Measurements from ENCODE around the gene EPN3.

Gene EPN3

GRCh38 chr17:50547035-50547735 is 14.7 kb downstream of the EPN3 start, which contains the start of gene SPATA20:
Gene SPATA20, plus strand, starts transcription at chr17:50547174. Its CDS starts 35 bp downstream, at chr17:50547209.
- Mint-ChIP-seq H3K4me1 (ENCODE audit: low read depth) (peaks cover 18% of the 10 kb centered on the region), H3K4me3 (peak within 1 kb of the TSS; percentile 84), H3K36me3 (no peaks in the 10 kb centered on the region), H3K27ac (peak within 1 kb of the TSS; percentile 54), H3K27me3 (peaks cover 3% of the 10 kb centered on the region), H3K9me3 (ENCODE audit: low read depth) (no peaks in the 10 kb centered on the region)

GRCh38 chr17:50547736-50548083 is 15.2 kb downstream of the EPN3 start:
- H3K36me3 Mint-ChIP-seq, result no peaks in the 10 kb centered on the region
- peaks cover 14% of the 10 kb centered on the region for H3K4me1 Mint-ChIP-seq (ENCODE audit: low read depth)
- H3K4me3 Mint-ChIP-seq, result peak overlapping the region; percentile 84
- H3K9me3 Mint-ChIP-seq (ENCODE audit: low read depth), result no peaks in the 10 kb centered on the region
- no peak overlapping the region for H3K27ac Mint-ChIP-seq
- H3K27me3 Mint-ChIP-seq, result peaks cover 3% of the 10 kb centered on the region

- Mint-ChIP-seq H3K27ac (no peak overlapping the region), H3K9me3 (ENCODE audit: low read depth) (no peaks in the 10 kb centered on the region), H3K27me3 (peaks cover 3% of the 10 kb centered on the region), H3K4me3 (no peak overlapping the region), H3K36me3 (no peaks in the 10 kb centered on the region), H3K4me1 (ENCODE audit: low read depth) (peaks cover 12% of the 10 kb centered on the region)
These were observed 16.3 kb downstream of the EPN3 start for GRCh38 chr17:50548831-50549230.

GRCh38 chr17:50549256-50549941 is 16.9 kb downstream of the EPN3 start:
- no peak overlapping the region for H3K27ac Mint-ChIP-seq
- H3K27me3 Mint-ChIP-seq, result no peaks in the 10 kb centered on the region

GRCh38 chr17:50549969-50550368 is 17.4 kb downstream of the EPN3 start:
- Mint-ChIP-seq H3K4me1 (ENCODE audit: low read depth) (peaks cover 12% of the 10 kb centered on the region), H3K36me3 (no peaks in the 10 kb centered on the region), H3K4me3 (no peak overlapping the region), H3K27ac (no peak overlapping the region), H3K27me3 (no peaks in the 10 kb centered on the region), H3K9me3 (ENCODE audit: low read depth) (no peaks in the 10 kb centered on the region)

More at GRCh38 chr17:50549256-50549941, 16.9 kb downstream of the EPN3 start:
- H3K4me1 Mint-ChIP-seq (ENCODE audit: low read depth), result peaks cover 12% of the 10 kb centered on the region
- no peaks in the 10 kb centered on the region for H3K9me3 Mint-ChIP-seq (ENCODE audit: low read depth)
- no peaks in the 10 kb centered on the region for H3K36me3 Mint-ChIP-seq
- H3K4me3 Mint-ChIP-seq, result no peak overlapping the region

GRCh38 chr17:50550661-50551432 is 18.3 kb downstream of the EPN3 start:
- no peaks in the 10 kb centered on the region for H3K36me3 Mint-ChIP-seq
- H3K9me3 Mint-ChIP-seq (ENCODE audit: low read depth), result no peaks in the 10 kb centered on the region
- no peak overlapping the region for H3K4me3 Mint-ChIP-seq
- no peaks in the 10 kb centered on the region for H3K27me3 Mint-ChIP-seq
- peaks cover 12% of the 10 kb centered on the region for H3K4me1 Mint-ChIP-seq (ENCODE audit: low read depth)
- no peak overlapping the region for H3K27ac Mint-ChIP-seq

GRCh38 chr17:50551433-50551815 is 18.9 kb downstream of the EPN3 start:
- H3K4me1 Mint-ChIP-seq (ENCODE audit: low read depth), result peaks cover 9% of the 10 kb centered on the region
- no peaks in the 10 kb centered on the region for H3K36me3 Mint-ChIP-seq
- no peaks in the 10 kb centered on the region for H3K9me3 Mint-ChIP-seq (ENCODE audit: low read depth)
- H3K27ac Mint-ChIP-seq, result no peak overlapping the region
- H3K4me3 Mint-ChIP-seq, result no peak overlapping the region
- no peaks in the 10 kb centered on the region for H3K27me3 Mint-ChIP-seq

GRCh38 chr17:50551884-50552283 is 19.3 kb downstream of the EPN3 start:
- Mint-ChIP-seq H3K27ac (no peak overlapping the region), H3K4me1 (ENCODE audit: low read depth) (peaks cover 6% of the 10 kb centered on the region), H3K27me3 (no peaks in the 10 kb centered on the region), H3K4me3 (no peak overlapping the region), H3K36me3 (no peaks in the 10 kb centered on the region), H3K9me3 (ENCODE audit: low read depth) (no peaks in the 10 kb centered on the region)

GRCh38 chr17:50554201-50554600 is 21.7 kb downstream of the EPN3 start:
- H3K27ac Mint-ChIP-seq, result no peak overlapping the region
- peaks cover 6% of the 10 kb centered on the region for H3K4me1 Mint-ChIP-seq (ENCODE audit: low read depth)
- H3K4me3 Mint-ChIP-seq, result no peak overlapping the region
- no peaks in the 10 kb centered on the region for H3K36me3 Mint-ChIP-seq
- peaks cover 5% of the 10 kb centered on the region for H3K27me3 Mint-ChIP-seq
- no peaks in the 10 kb centered on the region for H3K9me3 Mint-ChIP-seq (ENCODE audit: low read depth)

- no peaks in the 10 kb centered on the region for H3K36me3 Mint-ChIP-seq
- H3K4me1 Mint-ChIP-seq (ENCODE audit: low read depth), result peaks cover 15% of the 10 kb centered on the region
- H3K27ac Mint-ChIP-seq, result no peak overlapping the region
- H3K4me3 Mint-ChIP-seq, result no peak overlapping the region
- peaks cover 6% of the 10 kb centered on the region for H3K27me3 Mint-ChIP-seq
- no peaks in the 10 kb centered on the region for H3K9me3 Mint-ChIP-seq (ENCODE audit: low read depth)
These were observed 24.3 kb downstream of the EPN3 start for GRCh38 chr17:50556803-50557202.

- peaks cover 20% of the 10 kb centered on the region for H3K4me1 Mint-ChIP-seq (ENCODE audit: low read depth)
- H3K27me3 Mint-ChIP-seq, result peaks cover 10% of the 10 kb centered on the region
- H3K36me3 Mint-ChIP-seq, result no peaks in the 10 kb centered on the region
- no peaks in the 10 kb centered on the region for H3K9me3 Mint-ChIP-seq (ENCODE audit: low read depth)
- H3K27ac Mint-ChIP-seq, result no peak overlapping the region
- no peak overlapping the region for H3K4me3 Mint-ChIP-seq
These were observed 25.1 kb downstream of the EPN3 start for GRCh38 chr17:50557630-50558029.

- Mint-ChIP-seq H3K27me3 (peaks cover 10% of the 10 kb centered on the region), H3K27ac (no peak overlapping the region), H3K36me3 (no peaks in the 10 kb centered on the region), H3K4me3 (peak overlapping the region; percentile 62), H3K4me1 (ENCODE audit: low read depth) (peaks cover 20% of the 10 kb centered on the region), H3K9me3 (ENCODE audit: low read depth) (no peaks in the 10 kb centered on the region)
These were observed 25.6 kb downstream of the EPN3 start for GRCh38 chr17:50558091-50558490.

GRCh38 chr17:50558581-50558940 is 26.0 kb downstream of the EPN3 start:
- Mint-ChIP-seq H3K27me3 (peaks cover 10% of the 10 kb centered on the region), H3K36me3 (no peaks in the 10 kb centered on the region), H3K27ac (no peak overlapping the region), H3K4me3 (peak overlapping the region; percentile 62), H3K9me3 (ENCODE audit: low read depth) (no peaks in the 10 kb centered on the region), H3K4me1 (ENCODE audit: low read depth) (peaks cover 20% of the 10 kb centered on the region)

GRCh38 chr17:50558941-50559614 is 26.5 kb downstream of the EPN3 start:
- Mint-ChIP-seq H3K4me3 (peak overlapping the region; percentile 62), H3K9me3 (ENCODE audit: low read depth) (no peaks in the 10 kb centered on the region), H3K27me3 (peaks cover 12% of the 10 kb centered on the region)

More at GRCh38 chr17:50558941-50559614, 26.5 kb downstream of the EPN3 start:
- Mint-ChIP-seq H3K27ac (no peak overlapping the region), H3K36me3 (no peaks in the 10 kb centered on the region), H3K4me1 (ENCODE audit: low read depth) (peaks cover 22% of the 10 kb centered on the region)

Measured in activated naive CD8-positive, alpha-beta T cell (primary cell).